ACC112 (cell line): ENCODE measurements around the gene SLC39A11.
"Not testable (repeated sequence)": the region's sequence is repeated elsewhere in the genome, so short reads cannot be mapped to it uniquely, and the experiment has no call there.

Experiments
- H2AFZ ChIP-seq: fragments of 200-600 bp; sonication (generic); one replicate; pipeline ENCODE4 v1.6.0; 2017; ENCODE audit warnings: antibody characterized with exemption, low read length; ENCODE audit not compliant: unreplicated experiment
- H3K27ac ChIP-seq: fragments of 200-600 bp; sonication (generic); 2 replicates; pipeline ENCODE4 v1.5.1; 2014; ENCODE audit warnings: low read depth, mild to moderate bottlenecking, antibody characterized with exemption, low read length, moderate library complexity
- H3K27me3 ChIP-seq: fragments of 200-600 bp; sonication (generic); 2 replicates; pipeline ENCODE4 v1.6.1; 2014; ENCODE audit warnings: mild to moderate bottlenecking, antibody characterized with exemption, low read length, moderate library complexity, mixed read lengths; ENCODE audit not compliant: insufficient read depth
- H3K36me3 ChIP-seq: fragments of 200-600 bp; sonication (generic); 2 replicates; pipeline ENCODE4 v1.6.1; 2016; ENCODE audit warnings: mild to moderate bottlenecking, antibody characterized with exemption, low read length, moderate library complexity, mixed read lengths; ENCODE audit not compliant: insufficient read depth
- H3K4me1 ChIP-seq: fragments of 200-600 bp; sonication (generic); one replicate; pipeline ENCODE4 v1.6.1; 2016; ENCODE audit warnings: low read length, mixed read lengths; ENCODE audit not compliant: insufficient read depth, unreplicated experiment, control insufficient read depth
- H3K4me3 ChIP-seq: fragments of 200-600 bp; sonication (generic); 2 replicates; pipeline ENCODE4 v1.5.1; 2014; ENCODE audit warnings: mild to moderate bottlenecking, low read depth, low read length
- H3K79me2 ChIP-seq: fragments of 200-600 bp; sonication (generic); one replicate; pipeline ENCODE4 v1.6.0; 2016; ENCODE audit warnings: low read length; ENCODE audit not compliant: control insufficient read depth, unreplicated experiment, insufficient read depth

The SLC39A11 gene

GRCh38 chr17:72838581-72838980, 253.9 kb downstream of the SLC39A11 start:
- Histone ChIP-seq H3K36me3 (no peaks in the 10 kb centered on the region), H3K79me2 (no peaks in the 10 kb centered on the region), H2AFZ (no peak overlapping the region), H3K4me1 (no peaks in the 10 kb centered on the region), H3K4me3 (no peak overlapping the region), H3K27ac (no peak overlapping the region), H3K27me3 (no peaks in the 10 kb centered on the region)

GRCh38 chr17:72838068-72838467, 254.4 kb downstream of the SLC39A11 start:
- H3K79me2 ChIP-seq = no peaks in the 10 kb centered on the region
- H3K4me3 ChIP-seq = no peak overlapping the region
- no peak overlapping the region for H2AFZ ChIP-seq
- no peaks in the 10 kb centered on the region for H3K27me3 ChIP-seq
- H3K36me3 ChIP-seq = no peaks in the 10 kb centered on the region
- no peak overlapping the region for H3K27ac ChIP-seq
- H3K4me1 ChIP-seq = no peaks in the 10 kb centered on the region

GRCh38 chr17:72837335-72837734, 255.2 kb downstream of the SLC39A11 start:
- Histone ChIP-seq H3K4me3 (no peak overlapping the region), H2AFZ (no peak overlapping the region), H3K4me1 (no peaks in the 10 kb centered on the region), H3K27ac (no peak overlapping the region), H3K79me2 (no peaks in the 10 kb centered on the region), H3K27me3 (no peaks in the 10 kb centered on the region), H3K36me3 (no peaks in the 10 kb centered on the region)

- Histone ChIP-seq H3K79me2 (no peaks in the 10 kb centered on the region), H3K4me3 (no peak overlapping the region), H3K27me3 (no peaks in the 10 kb centered on the region), H3K27ac (no peak overlapping the region), H2AFZ (no peak overlapping the region), H3K4me1 (no peaks in the 10 kb centered on the region), H3K36me3 (no peaks in the 10 kb centered on the region)
Observed at GRCh38 chr17:72833128-72833765, 259.2 kb downstream of the SLC39A11 start.

GRCh38 chr17:72832306-72832705, 260.2 kb downstream of the SLC39A11 start:
- no peaks in the 10 kb centered on the region for H3K36me3 ChIP-seq
- no peaks in the 10 kb centered on the region for H3K79me2 ChIP-seq
- no peaks in the 10 kb centered on the region for H3K27me3 ChIP-seq
- no peak overlapping the region for H2AFZ ChIP-seq
- no peaks in the 10 kb centered on the region for H3K4me1 ChIP-seq
- no peak overlapping the region for H3K27ac ChIP-seq
- H3K4me3 ChIP-seq = no peak overlapping the region

- Histone ChIP-seq H3K36me3 (no peaks in the 10 kb centered on the region), H3K27me3 (no peaks in the 10 kb centered on the region), H2AFZ (no peak overlapping the region), H3K4me1 (no peaks in the 10 kb centered on the region), H3K27ac (no peak overlapping the region), H3K79me2 (no peaks in the 10 kb centered on the region), H3K4me3 (no peak overlapping the region)
Observed at GRCh38 chr17:72829883-72830282, 262.6 kb downstream of the SLC39A11 start.

- no peaks in the 10 kb centered on the region for H3K4me1 ChIP-seq
- H3K79me2 ChIP-seq = no peaks in the 10 kb centered on the region
- H2AFZ ChIP-seq = no peak overlapping the region
- no peaks in the 10 kb centered on the region for H3K36me3 ChIP-seq
- H3K4me3 ChIP-seq = no peak overlapping the region
- H3K27ac ChIP-seq = no peak overlapping the region
- H3K27me3 ChIP-seq = no peaks in the 10 kb centered on the region
Observed at GRCh38 chr17:72826602-72827001, 265.9 kb downstream of the SLC39A11 start.

GRCh38 chr17:72826059-72826458, 266.4 kb downstream of the SLC39A11 start:
- not testable (repeated sequence) for H2AFZ ChIP-seq, H3K4me1 ChIP-seq, H3K27ac ChIP-seq, H3K79me2 ChIP-seq, H3K36me3 ChIP-seq, H3K27me3 ChIP-seq, H3K4me3 ChIP-seq

- H3K27ac ChIP-seq = no peak overlapping the region
- H3K36me3 ChIP-seq = no peaks in the 10 kb centered on the region
- no peak overlapping the region for H3K4me3 ChIP-seq
- no peaks in the 10 kb centered on the region for H3K27me3 ChIP-seq
- no peaks in the 10 kb centered on the region for H3K79me2 ChIP-seq
- H2AFZ ChIP-seq = no peak overlapping the region
- no peaks in the 10 kb centered on the region for H3K4me1 ChIP-seq
Observed at GRCh38 chr17:72825218-72825617, 267.3 kb downstream of the SLC39A11 start.

GRCh38 chr17:72824267-72824666, 268.2 kb downstream of the SLC39A11 start:
- not testable (repeated sequence) for H3K79me2 ChIP-seq, H3K4me1 ChIP-seq, H3K4me3 ChIP-seq, H3K36me3 ChIP-seq, H2AFZ ChIP-seq, H3K27me3 ChIP-seq, H3K27ac ChIP-seq

- H3K4me3 ChIP-seq = no peak overlapping the region
- no peaks in the 10 kb centered on the region for H3K4me1 ChIP-seq
- no peaks in the 10 kb centered on the region for H3K27me3 ChIP-seq
- no peaks in the 10 kb centered on the region for H3K79me2 ChIP-seq
- H3K36me3 ChIP-seq = no peaks in the 10 kb centered on the region
- H2AFZ ChIP-seq = no peak overlapping the region
- H3K27ac ChIP-seq = no peak overlapping the region
Observed at GRCh38 chr17:72822358-72823023, 270.0 kb downstream of the SLC39A11 start.
